HG02884 (cell line): ENCODE data around the gene TIMM23.
"Not testable (repeated sequence)": the region's sequence is repeated elsewhere in the genome, so short reads cannot be mapped to it uniquely, and the experiment has no call there.

Experiments used
- ATAC-seq: cut with Tn5 transposase; IDR thresholded peaks from one replicate; pipeline ENCODE4 v1.9.1; 2021; ENCODE audit warnings: mild to moderate bottlenecking, moderate library complexity; ENCODE audit not compliant: unreplicated experiment

Gene TIMM23

GRCh38 chr10:45972106-45972812 is at the start of gene TIMM23:
TIMM23 (plus strand) TSS chr10:45972489; CDS start chr10:45972625, 136 bp downstream.
- ATAC-seq = peak; percentile 74

GRCh38 chr10:45926790-45927189 is 45.5 kb upstream of the TIMM23 start:
- ATAC-seq = not testable (repeated sequence)

- ATAC-seq = not testable (repeated sequence)
These were observed 41.0 kb upstream of the TIMM23 start for GRCh38 chr10:45931305-45931704.

- not testable (repeated sequence) for ATAC-seq
These were observed 37.5 kb upstream of the TIMM23 start for GRCh38 chr10:45934788-45935187.

GRCh38 chr10:45939176-45939697 is 33.1 kb upstream of the TIMM23 start:
- not testable (repeated sequence) for ATAC-seq

- ATAC-seq = not testable (repeated sequence)
These were observed 31.1 kb upstream of the TIMM23 start for GRCh38 chr10:45941196-45941595.

- not testable (repeated sequence) for ATAC-seq
These were observed 26.8 kb upstream of the TIMM23 start for GRCh38 chr10:45945476-45945875.

GRCh38 chr10:45947363-45947762 is 24.9 kb upstream of the TIMM23 start:
- ATAC-seq = not testable (repeated sequence)

GRCh38 chr10:45948801-45949200 is 23.5 kb upstream of the TIMM23 start:
- ATAC-seq = not testable (repeated sequence)

GRCh38 chr10:45954367-45954766 is 17.9 kb upstream of the TIMM23 start:
- ATAC-seq = not testable (repeated sequence)

GRCh38 chr10:45956634-45957033 is 15.7 kb upstream of the TIMM23 start:
- ATAC-seq = not testable (repeated sequence)

- not testable (repeated sequence) for ATAC-seq
These were observed 14.4 kb upstream of the TIMM23 start for GRCh38 chr10:45957928-45958327.

- not testable (repeated sequence) for ATAC-seq
These were observed 9.4 kb upstream of the TIMM23 start for GRCh38 chr10:45962686-45963452.

GRCh38 chr10:45971019-45971418 is 1.3 kb upstream of the TIMM23 start:
- not testable (repeated sequence) for ATAC-seq

- ATAC-seq = peak; percentile 31
These were observed 565 bp upstream of the TIMM23 start for GRCh38 chr10:45971742-45972105.

GRCh38 chr10:45972813-45973169 is 502 bp downstream of the TIMM23 start:
- not testable (repeated sequence) for ATAC-seq

GRCh38 chr10:45974041-45974440 is 1.8 kb downstream of the TIMM23 start:
- ATAC-seq = not testable (repeated sequence)

- peak; percentile 94 for ATAC-seq
These were observed 6.3 kb downstream of the TIMM23 start for GRCh38 chr10:45978554-45978953.

GRCh38 chr10:45981367-45981766 is 9.1 kb downstream of the TIMM23 start:
- ATAC-seq = not testable (repeated sequence)

GRCh38 chr10:45983538-45984186 is 11.4 kb downstream of the TIMM23 start:
- not testable (repeated sequence) for ATAC-seq

- not testable (repeated sequence) for ATAC-seq
These were observed 12.2 kb downstream of the TIMM23 start for GRCh38 chr10:45984473-45984872.
